Measurements from ENCODE around the gene ALCAM.

- TF ChIP-seq POLR2AphosphoS5 (IDR thresholded peaks at IDR 0.05; ENCODE audit: insufficient read depth, low read depth, low read length) (no peak), POLR2A (IDR thresholded peaks at IDR 0.05; ENCODE audit: low read depth, low read length) (no peak), MAX (IDR thresholded peaks at IDR 0.05; ENCODE audit: insufficient read depth, insufficient read length) (no peak), MYC (IDR thresholded peaks at IDR 0.05; ENCODE audit: low read depth, low read length) (no peak), EZH2 (IDR thresholded peaks at IDR 0.05; ENCODE audit: borderline replicate concordance, low read depth, low read length, severe bottlenecking) (no peak), JUN (IDR thresholded peaks at IDR 0.05; ENCODE audit: borderline replicate concordance, insufficient read depth, insufficient read length, low read depth) (no peak)
- TF ChIP-seq, protein P1, sequence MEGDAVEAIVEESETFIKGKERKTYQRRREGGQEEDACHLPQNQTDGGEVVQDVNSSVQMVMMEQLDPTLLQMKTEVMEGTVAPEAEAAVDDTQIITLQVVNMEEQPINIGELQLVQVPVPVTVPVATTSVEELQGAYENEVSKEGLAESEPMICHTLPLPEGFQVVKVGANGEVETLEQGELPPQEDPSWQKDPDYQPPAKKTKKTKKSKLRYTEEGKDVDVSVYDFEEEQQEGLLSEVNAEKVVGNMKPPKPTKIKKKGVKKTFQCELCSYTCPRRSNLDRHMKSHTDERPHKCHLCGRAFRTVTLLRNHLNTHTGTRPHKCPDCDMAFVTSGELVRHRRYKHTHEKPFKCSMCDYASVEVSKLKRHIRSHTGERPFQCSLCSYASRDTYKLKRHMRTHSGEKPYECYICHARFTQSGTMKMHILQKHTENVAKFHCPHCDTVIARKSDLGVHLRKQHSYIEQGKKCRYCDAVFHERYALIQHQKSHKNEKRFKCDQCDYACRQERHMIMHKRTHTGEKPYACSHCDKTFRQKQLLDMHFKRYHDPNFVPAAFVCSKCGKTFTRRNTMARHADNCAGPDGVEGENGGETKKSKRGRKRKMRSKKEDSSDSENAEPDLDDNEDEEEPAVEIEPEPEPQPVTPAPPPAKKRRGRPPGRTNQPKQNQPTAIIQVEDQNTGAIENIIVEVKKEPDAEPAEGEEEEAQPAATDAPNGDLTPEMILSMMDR (IDR thresholded peaks at IDR 0.05; ENCODE audit: extremely low read depth in 1 of 2, insufficient read depth in 1 of 2, low read depth in 1 of 2, low read length in 2 of 2): no peak
Measured at GRCh38 chr3:105622169-105622568, 255.5 kb downstream of the ALCAM start.
